Endometrium (tissue), 2 donors: Measurements from ENCODE around the gene LHFPL2.
"Not testable (repeated sequence)": the region's sequence is repeated elsewhere in the genome, so short reads cannot be mapped to it uniquely, and the experiment has no call there.

Source experiments
- FAIRE-seq: peaks from 2 replicates; lab custom pipeline; 2012; peaks lifted over from hg19 to GRCh38; lab: Jason Lieb, UNC
- donor health status: control.
- donor health status: control.

LHFPL2 gene

DNA sequence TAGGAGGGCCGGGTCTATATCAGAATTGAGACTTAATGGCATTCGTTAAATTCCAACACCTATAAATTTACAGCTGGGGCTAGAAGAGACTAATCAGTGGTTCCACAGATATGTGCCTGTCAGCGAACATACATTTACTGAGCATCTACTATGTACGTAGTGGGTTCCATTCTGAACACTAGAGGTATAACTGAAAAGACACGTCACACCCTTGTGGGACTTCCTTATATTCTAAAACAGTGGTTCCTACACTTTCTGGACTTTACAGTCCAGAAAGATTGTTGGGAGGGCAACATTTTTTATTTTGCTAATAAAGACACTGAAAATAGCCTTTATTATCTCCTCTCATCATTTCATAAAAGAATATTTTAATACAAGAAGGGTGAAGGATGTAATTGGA is 147.7 kb downstream of the LHFPL2 start:
- no peak for FAIRE-seq

DNA sequence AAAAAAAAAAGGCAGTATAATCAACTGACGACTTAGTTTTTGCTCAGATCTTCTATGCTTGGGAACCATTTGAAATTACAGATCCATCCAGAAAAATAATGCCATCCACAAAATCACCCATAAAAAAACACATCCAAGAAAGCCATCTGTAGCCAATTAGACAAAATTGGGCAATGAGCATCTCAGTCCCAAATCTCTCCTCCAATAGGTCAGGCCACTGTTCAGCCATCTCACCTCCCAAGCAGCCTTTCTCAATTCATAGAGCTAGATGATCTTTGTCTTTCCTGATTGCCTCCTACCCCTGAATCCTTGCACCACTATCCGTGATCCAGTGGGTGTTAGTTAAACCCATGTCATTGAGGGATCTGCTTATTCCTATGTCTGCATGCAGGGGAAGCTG is 148.5 kb downstream of the LHFPL2 start:
- FAIRE-seq: no peak

DNA sequence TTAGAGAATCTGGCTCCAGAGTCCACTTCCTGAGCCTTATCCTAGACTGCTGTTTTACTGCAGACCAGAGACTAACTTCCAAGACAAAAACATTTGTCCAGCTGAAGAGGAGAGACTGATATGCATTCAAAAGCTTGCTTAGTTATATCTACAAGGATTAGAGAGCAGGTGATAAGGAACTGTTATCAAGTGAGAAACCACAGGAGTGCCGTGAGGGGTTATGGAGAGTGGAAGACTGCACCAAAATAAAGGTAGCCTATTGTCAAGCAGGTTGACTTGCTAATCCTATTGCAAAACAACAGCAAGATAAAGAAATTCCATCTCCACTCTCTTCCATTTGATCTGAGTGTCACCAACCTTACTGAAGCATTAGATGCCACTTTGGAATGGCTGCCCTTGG is 149.1 kb downstream of the LHFPL2 start:
- FAIRE-seq: no peak

DNA sequence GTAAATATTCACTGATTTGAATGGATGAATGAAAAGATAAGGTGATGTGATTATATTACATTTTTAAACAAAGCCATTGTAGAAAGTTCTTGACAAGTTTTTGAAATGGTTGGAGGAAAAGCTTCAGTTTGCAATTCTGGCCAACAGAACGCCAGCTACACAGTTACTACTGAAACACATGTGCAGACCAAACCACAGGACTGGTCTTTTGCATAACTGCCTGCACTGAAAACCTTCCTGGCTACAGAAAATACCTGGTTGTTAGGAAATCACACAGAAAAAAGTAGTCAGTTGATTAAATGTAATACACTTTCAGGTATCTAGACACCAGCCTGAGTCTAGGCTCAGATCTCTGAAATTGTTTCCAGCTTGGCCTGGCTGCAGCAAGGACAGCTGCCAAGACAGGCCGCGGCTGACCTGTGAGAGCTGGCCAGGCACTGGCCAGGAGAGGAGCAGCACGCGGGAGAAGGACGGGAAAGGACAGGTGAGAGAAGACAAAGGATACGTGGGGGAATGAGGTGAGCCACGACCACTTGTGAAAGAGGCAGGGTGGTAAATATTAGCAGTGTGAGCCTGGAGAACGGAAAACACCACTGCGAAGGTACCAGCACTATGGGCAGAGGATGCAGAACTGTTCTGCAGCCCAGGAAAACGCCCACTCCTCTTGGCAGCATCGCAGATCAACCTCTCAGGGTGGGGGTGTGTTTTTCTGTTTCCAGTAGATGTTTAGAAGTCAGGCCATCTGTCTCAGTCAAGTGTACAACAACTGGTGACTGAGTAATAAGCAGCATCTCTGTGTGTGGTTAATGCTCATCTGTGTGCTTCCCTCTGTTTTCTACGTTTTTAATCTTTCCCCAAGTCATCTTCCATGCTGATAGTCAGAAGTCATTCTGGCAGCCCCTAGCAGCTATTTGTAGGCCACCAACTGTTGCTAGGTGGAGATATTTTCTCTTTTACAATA is 150.7 kb downstream of the LHFPL2 start:
- FAIRE-seq: no peak

DNA sequence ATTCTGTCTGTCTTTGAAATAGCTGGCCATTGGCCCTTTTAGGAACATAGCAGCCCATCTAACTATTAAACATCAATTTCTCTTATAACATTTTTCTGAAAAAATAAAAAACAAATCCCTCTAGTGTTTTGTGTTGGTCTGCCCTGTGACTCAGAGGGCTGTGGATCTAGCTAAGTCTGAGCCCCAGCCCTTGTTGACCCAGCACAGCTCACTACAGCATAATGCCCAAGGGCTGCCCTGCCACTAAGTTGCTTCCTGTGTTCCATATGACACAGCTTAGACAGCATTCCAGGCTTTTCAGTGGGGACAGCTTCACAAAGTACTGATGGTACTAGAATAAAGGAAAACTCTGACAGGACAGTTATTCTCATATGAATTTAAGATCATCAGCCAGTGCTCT is 152.2 kb downstream of the LHFPL2 start:
- no peak for FAIRE-seq

DNA sequence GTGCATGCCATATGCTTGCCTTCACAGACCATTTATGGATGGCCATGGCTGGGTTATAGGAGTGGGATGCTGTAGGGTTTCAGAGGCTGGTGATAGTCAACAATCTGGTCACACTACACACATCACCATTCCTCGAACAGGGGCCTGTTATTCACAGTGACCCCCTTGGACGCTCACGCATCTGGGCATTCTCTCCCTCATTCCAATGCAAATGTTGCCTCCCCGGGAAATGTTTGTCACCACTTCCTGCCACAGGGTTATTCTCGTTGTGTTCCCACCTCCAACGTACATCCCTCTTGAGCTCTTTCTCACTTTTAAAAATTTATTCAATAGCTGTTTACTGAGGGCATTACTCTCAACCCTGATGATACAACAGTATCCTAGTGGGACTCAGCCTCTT is 152.8 kb downstream of the LHFPL2 start:
- no peak for FAIRE-seq

DNA sequence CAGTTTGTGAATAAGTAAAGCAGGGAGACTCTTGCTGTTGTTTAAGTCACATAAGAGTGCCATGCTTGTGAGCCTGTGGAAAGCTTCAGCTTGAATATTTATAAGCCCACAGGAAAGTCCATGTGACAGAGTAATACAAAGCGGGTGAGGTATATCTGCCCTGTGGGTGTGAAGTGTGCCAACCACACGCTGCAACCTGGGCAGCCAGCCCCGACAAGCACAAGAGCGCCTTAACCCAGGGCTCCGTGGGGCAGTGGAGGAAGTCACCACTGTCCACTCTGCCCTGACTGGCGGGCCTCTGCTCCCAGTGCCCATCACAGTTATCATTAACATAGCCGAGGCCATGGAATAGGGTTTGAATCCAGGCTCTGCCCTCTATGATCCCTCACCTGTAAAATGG is 155.9 kb downstream of the LHFPL2 start:
- FAIRE-seq: no peak

DNA sequence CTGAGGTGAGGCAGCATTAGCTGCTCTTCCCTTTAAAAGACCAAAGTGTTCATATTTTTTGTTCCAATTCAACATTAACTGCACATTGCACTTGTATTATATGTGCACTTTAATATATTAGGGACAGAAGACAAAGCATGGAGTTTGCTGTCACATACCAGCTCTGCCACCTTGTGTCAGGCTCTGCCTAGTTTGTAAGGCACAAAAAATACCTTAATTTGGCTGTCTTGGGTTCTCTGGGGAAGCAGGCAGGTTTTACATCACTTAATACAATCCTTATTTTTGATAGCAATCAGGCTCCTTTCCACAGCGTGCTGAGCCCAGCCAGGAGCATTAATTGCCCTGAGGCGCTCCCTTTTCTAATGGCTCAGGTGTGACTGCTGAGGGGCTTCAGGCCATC is 156.3 kb downstream of the LHFPL2 start:
- no peak for FAIRE-seq

DNA sequence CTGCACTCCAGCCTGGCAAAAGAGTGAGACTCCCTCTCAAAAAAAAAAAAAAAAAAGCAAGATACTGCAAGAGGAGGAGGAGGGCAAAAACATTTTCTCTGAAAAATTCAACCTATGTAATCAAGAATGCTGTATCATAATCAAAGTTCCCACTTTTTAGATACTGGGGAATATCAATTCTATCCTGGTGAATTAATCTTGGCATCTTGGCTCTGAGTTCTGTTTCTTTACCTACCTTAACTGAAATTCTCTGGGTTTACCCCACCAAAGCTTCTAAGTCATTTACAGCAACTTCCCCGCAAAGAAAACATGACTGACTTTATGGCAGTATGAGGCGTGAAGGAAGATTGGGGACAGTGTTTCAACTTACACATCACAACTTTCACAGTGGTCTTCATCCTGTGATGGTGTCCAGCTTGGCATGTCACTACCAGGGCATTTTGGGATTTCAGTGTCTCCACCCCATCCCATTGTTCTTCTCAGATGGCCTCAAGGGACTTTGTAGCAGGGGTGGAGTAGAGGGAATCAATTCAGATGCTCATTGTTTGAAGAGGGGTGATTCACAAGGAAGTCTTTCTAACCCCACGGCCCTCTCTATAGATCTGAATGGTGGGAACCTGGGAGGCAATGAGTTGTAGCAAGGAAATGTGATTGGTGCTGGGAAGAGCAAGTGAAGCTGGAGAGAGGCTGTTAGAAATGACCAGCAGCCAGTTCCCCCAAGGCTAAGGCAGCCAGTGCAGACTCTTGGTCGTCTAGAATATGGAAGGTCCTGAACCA is 157.7 kb downstream of the LHFPL2 start:
- no peak for FAIRE-seq

DNA sequence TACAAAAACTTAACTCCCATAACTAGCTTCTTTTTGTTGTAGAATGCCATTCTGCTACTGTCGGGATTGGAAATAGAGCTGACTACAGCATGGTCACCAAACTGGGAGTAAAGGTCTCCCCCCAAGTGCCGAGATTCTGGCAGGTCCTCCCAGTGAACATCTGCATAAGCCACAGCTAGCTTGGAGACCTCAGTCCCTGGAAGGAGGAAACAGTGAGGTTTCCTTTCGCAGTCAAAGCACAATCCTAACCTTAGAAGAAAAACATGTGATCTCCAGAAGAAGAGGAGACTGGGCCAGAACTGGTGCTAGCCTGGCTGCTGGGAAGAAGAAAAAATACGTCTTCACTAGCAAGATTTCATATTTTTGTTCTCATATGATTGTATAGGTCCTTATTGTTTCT is 160.7 kb downstream of the LHFPL2 start:
- no peak for FAIRE-seq

DNA sequence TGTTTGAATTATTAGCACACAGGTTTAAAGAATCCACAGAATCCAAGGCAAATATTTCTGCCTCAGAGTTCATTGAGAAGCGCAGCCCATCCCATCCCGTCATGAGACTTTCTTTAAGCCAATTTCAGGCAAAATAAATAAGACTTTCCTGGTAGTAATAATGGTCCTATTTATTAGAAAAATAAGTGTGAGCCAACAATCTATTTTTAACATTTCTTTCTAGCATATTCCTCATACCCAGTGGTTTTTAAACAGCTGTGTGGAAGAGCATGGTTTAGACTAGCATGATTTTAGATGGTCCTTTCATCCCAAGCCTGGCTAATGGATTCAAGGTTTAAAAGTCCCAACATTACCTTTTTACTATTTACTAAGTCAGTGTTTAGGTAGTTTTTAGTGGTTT is 162.4 kb downstream of the LHFPL2 start:
- FAIRE-seq: no peak

DNA sequence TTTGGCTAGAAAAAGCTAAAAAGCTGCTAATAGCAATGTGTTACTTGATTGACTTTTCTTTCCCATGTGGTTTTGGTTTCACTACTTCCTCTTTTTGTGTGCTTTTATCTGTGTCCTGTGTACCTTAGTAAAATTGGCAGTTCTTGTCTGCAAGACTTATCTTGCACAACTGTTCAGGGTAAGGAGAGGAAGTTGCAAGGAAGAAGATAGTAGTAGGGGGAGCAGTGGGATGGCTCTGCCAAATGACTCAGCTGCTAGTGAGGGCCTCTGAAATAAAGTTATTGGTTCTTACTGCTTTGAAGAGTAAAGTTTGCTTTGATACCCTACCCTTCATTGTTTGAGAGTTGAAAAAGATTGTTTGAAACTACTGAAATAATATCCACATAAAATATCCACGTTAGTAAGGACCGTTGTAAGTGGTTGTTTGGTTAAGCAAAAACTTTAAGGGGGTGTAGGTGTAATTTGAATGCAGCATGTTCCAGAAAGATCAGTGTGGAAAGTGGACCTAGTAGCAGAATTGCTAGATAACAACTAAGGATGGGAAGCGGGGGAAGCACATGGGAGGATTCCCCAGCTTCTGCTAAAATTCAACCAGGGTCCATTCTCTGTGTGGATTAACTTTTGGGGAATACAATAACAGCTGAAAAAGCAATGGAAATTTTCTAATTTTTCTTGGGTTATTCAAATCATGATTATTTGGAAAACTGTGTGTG is 164.6 kb downstream of the LHFPL2 start:
- FAIRE-seq: no peak

DNA sequence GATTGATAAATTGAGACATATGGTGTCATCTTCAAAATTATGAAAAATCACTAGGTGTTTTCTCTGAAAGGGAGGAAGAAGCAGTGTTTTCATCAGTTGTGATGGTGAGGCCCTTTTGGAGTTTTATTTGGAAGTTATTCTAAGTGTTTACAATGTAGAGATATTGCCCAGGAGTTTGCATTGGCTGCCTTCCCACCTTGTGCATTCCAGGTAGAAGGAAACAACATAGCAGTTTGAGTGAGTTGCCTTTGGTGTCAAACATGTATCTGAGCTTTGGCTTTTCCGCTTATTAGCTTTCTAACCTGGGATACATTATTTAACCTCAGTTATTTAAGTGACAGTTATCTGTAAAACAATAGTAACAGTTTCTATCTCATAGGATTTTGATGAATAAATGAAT is 165.6 kb downstream of the LHFPL2 start:
- FAIRE-seq: no peak

DNA sequence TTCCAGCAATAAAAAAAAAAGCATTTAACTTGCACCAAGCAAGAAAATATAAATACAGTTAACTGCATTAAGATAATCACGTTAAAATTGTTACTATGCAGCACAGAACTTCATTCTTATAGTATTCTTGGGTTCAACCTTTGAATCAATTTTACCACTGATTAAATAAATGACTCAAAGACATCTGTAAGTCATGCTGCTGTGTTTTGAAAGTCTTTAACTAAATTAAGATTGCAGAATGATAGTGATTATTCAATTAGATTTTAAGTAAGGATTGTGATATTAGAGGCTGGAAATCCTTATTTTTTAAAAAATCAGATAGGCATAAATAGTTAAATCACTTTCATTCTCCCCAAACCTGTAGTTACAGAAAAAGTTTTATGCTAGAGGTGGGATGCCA is 171.8 kb downstream of the LHFPL2 start:
- no peak for FAIRE-seq

DNA sequence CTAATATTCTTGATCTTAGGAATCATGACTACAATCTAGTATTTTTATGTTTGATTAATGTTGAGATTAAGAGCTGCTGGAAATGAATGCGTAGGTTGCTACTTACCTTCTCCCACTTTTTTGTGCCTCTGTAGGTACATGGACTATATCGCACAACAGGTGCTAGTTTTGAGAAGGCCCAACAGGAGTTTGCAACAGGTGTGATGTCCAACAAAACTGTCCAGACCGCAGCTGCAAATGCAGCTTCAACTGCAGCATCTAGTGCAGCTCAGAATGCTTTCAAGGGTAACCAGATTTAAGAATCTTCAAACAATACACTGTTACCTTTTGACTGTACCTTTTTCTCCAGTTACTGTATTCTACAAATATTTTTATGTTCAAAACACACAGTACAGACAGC is 173.2 kb downstream of the LHFPL2 start:
- no peak for FAIRE-seq

DNA sequence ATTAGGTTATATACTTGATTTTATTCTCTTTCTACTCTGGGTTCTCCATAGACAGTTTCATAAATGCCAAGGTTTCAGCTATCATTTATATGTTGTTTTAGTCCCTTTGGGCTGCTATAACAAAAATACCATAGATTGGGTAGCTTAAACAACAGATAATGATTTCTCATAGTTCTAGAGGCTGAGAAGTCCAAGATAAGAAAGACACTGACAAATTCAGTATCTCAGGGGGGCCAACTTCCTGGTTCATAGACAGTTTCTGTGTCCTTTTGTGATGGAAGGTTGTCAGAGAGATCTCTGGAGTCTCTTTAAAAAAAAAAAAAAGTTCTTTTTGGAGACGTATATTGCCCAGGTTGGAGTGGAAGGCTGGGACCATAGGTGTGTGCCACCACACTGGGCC is 174.8 kb downstream of the LHFPL2 start:
- no peak for FAIRE-seq

DNA sequence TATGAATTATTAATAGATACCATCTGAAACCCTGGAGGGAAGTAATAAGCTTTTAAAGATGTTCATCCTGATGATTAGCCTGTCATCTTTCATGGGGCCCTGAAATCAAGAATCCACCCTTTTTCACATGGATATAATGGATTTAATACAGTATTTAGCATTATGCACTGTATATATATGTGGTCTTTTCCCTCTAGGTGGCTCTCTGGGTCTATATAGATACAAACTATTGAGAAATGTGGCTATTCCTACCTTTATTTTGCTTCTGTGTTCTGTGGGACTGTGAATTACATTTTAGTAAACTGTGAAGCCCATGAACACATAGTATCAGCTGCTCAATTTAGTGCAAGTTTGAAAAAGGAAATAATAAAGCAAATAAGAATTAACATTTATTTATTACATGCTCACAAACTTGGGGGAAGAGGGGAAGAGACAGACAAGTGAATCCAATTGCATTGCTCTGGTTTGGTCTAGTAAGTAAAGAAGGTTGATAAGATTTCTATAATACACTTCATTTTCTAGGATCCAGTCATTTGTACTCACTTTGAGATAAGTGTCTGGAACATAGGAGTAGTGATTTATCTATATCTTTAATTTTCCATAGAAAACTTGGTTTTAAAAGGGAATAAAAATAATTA is 176.0 kb downstream of the LHFPL2 start:
- no peak for FAIRE-seq

DNA sequence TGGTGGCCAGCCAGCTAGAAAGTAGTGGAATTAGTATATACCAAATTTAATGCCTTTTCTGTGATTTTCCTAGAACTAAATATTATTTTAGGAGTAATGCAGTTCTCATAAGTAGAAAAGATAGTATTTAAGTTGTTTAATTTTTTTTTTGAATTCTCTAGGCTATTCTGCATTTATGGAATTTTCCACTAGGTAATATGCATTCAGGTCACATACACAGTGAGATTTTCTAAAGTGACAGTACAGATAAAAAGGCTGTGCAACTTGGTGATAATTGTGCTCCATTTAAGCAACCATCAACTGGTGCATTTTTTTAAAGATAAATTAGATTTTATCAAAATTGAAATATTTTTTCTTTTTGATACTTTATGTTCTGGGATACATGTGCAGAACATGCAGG is 176.7 kb downstream of the LHFPL2 start:
- FAIRE-seq: no peak

DNA sequence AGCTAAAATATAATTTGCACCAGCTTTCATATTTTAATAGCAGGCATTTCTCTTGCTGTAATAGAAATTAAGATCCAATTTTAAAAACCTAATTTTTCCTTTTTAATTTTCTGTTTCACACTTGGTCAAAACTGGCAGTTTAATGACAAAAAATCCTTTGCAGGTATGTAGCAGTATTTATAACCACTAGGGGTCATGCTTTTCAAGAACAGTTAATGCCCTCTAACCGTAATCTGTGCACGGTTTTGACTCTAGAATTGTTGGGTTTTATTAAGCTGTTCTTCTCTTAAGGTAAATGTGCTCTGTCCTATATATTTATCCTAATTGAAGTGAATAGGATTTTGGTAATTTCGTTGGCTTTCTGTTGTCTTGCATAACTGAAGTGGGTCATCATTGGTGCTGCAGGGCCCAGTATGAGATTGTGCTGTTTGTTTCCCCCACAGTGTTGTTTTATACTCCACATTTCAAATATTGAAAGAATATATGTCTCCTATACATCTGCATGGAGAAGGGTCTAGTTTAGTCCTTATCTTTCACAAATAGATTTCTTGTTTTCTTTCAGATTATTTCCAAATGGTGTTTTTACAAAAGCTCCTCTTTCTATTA is 180.7 kb downstream of the LHFPL2 start:
- peak; percentile 78 for FAIRE-seq

DNA sequence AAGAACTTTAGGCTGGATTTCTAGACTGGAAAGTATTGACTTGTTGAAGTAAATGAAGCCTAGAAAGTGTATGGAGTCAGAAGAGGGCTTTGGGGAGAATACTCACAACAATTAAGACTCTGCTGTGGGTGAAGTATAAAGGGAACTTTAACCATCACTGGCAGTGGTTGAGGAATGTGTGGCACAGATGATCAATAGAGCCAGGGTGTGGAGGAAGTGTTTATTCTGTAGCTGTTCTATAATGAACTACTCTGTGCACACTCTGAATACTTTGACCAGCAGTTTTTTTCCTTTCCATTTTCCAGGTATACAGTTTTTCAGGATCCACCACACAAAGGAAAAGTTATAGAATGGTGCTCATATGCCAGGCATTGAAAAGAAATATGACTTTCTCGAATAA is 181.4 kb downstream of the LHFPL2 start:
- FAIRE-seq: no peak

DNA sequence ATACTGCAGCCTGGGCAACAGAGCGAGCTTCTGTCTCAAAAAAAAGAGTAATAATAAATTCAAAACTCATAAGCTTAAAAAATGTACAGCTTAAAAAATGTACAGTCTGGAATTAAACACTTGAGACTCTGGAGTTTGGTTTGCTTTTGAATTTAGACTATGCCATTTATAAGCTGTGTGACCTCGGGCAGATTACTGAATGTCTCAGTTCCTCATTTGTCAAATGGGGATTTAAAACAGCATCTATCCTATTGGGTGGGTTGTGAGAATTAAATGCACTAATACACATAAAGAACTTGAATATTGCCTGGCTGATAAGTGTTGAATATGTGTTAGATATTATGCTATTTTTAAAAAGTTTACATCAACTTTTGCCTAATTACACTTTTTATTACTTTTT is 189.7 kb downstream of the LHFPL2 start:
- no peak for FAIRE-seq

DNA sequence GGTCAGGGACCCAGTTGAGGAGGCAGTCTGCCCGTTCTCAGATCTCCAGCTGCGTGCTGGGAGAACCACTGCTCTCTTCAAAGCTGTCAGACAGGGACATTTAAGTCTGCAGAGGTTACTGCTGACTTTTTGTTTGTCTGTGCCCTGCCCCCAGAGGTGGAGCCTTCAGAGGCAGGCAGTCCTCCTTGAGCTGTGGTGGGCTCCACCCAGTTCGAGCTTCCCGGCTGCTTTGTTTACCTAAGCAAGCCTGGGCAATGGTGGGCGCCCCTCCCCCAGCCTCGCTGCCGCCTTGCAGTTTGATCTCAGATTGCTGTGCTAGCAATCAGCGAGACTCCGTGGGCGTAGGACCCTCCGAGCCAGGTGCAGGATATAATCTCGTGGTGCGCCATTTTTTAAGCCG is 191.1 kb downstream of the LHFPL2 start:
- not testable (repeated sequence) for FAIRE-seq
